Activated CD8-positive, alpha-beta T cell treated with anti-CD3 and anti-CD28 coated beads, Interleukin-2, amount 10 ng/mL, durations not matched to agents 7 days and 5 days (primary cell): ENCODE data around the gene TOM1. TPM values are rescaled to one million over a fixed set of nuclear protein-coding genes. Genes with fewer than 3 reads are reported as not detected.
"Not testable (repeated sequence)": the region's sequence is repeated elsewhere in the genome, so short reads cannot be mapped to it uniquely, and the experiment has no call there.

Experiments used
- ATAC-seq: fragments of 150-1000 bp; cut with Tn5 transposase; one replicate; pipeline ENCODE4 v1.10.0; 2021; ENCODE audit warnings: moderate library complexity
- CTCF ChIA-PET: fragments of 350-600 bp; sonication (Branson Sonifier 250); formaldehyde crosslinking; loops from one replicate; lab custom pipeline; 2021; ENCODE audit warnings: antibody characterized with exemption; lab: Charles Lee
- POLR2A ChIA-PET: fragments of 350-600 bp; sonication (Branson Sonifier 250); formaldehyde crosslinking; loops from one replicate; lab custom pipeline; 2021; ENCODE audit warnings: antibody characterized with exemption; lab: Charles Lee
- DNase-seq: peaks from one replicate; pipeline ENCODE4 v3.0.0-alpha.2; 2020
- H3K27ac Mint-ChIP-seq: one replicate; pipeline ENCODE4 v1.8.0; 2021; ENCODE audit warnings: mild to moderate bottlenecking, mixed read lengths
- H3K27me3 Mint-ChIP-seq: one replicate; pipeline ENCODE4 v1.8.0; 2021; ENCODE audit warnings: low read depth, mixed read lengths
- H3K36me3 Mint-ChIP-seq: one replicate; pipeline ENCODE4 v1.8.0; 2021; ENCODE audit warnings: low read depth, mixed read lengths
- H3K4me1 Mint-ChIP-seq: one replicate; pipeline ENCODE4 v1.8.0; 2021; ENCODE audit warnings: low read depth, mixed read lengths
- H3K4me3 Mint-ChIP-seq: one replicate; pipeline ENCODE4 v1.8.0; 2021; ENCODE audit warnings: mild to moderate bottlenecking, mixed read lengths
- H3K9me3 Mint-ChIP-seq: one replicate; pipeline ENCODE4 v1.8.0; 2022; ENCODE audit warnings: mixed read lengths; ENCODE audit not compliant: insufficient read depth
- total RNA-seq, 2 experiments: library from RNA; stranded (reverse); gene quantifications; one replicate each; pipeline ENCODE4 v1.2.3, GENCODE V29; 2021

TOM1 gene
- total RNA-seq, 2 experiments from 2014 or later = 17.8 to 22.3 TPM

- H3K9me3 Mint-ChIP-seq, H3K4me3 Mint-ChIP-seq, CTCF ChIA-PET: not testable (repeated sequence)
Measured at GRCh38 chr22:35364230-35364629, 64.5 kb downstream of the TOM1 start.

DNA sequence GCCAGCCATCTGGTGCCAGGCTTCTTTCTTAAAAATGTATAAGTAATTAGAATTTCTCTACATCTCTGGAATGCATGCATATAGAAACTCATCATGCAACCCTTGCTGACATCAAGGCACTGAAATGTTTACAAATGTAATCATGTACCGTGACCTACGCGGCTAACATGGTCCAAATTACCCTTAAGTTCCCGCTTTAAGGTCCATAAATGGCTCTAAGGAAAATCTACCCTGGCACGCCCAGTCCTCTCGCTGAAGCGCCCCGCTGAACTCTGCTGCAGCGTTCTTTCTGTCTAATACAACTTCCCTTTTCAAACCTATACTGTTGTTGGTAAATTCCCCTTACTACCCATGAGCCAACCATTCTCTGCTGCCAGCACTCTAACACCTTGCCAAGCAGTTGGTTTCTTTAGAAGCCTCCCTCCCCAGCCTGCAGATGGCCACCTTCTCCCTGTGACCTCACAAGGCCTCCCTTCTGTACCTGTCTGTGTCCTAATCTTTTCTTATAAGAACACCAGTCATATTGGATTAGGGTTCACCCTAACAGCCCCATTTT, 67.7 kb downstream of the TOM1 start:
- ATAC-seq (no peak), DNase-seq (no peak)
- H3K27ac Mint-ChIP-seq = no peak overlapping the region
- CTCF ChIA-PET = no interaction called here
- H3K36me3 Mint-ChIP-seq = no peaks in the 10 kb centered on the region
- peaks cover 20% of the 10 kb centered on the region for H3K27me3 Mint-ChIP-seq
- H3K4me3 Mint-ChIP-seq = no peak overlapping the region
- H3K9me3 Mint-ChIP-seq = no peaks in the 10 kb centered on the region
- POLR2A ChIA-PET = no interaction called here
- peaks cover 5% of the 10 kb centered on the region for H3K4me1 Mint-ChIP-seq

More at GRCh38 chr22:35364230-35364629, 64.5 kb downstream of the TOM1 start:
- ATAC-seq, DNase-seq, H3K27ac Mint-ChIP-seq, H3K4me1 Mint-ChIP-seq, H3K36me3 Mint-ChIP-seq, POLR2A ChIA-PET: not testable (repeated sequence)
- peaks cover 17% of the 10 kb centered on the region for H3K27me3 Mint-ChIP-seq

- Mint-ChIP-seq H3K4me3 (no peak overlapping the region), H3K4me1 (peaks cover 5% of the 10 kb centered on the region), H3K27ac (no peak overlapping the region), H3K36me3 (no peaks in the 10 kb centered on the region), H3K27me3 (peaks cover 20% of the 10 kb centered on the region), H3K9me3 (no peaks in the 10 kb centered on the region)
- ChIA-PET POLR2A (no interaction called here), CTCF (no interaction called here)
- DNase-seq = no peak
- no peak for ATAC-seq
Measured at GRCh38 chr22:35368386-35368785, 68.7 kb downstream of the TOM1 start.

- H3K27me3 Mint-ChIP-seq = peaks cover 23% of the 10 kb centered on the region
- ATAC-seq = no peak
- ChIA-PET CTCF (interaction anchor here (1.0 kb wide), 1 partner anchor 19 kb away, joined by 3 read pairs; no protein-coding TSS in a partner anchor), POLR2A (no interaction called here)
- H3K27ac Mint-ChIP-seq = no peak overlapping the region
- H3K9me3 Mint-ChIP-seq = no peaks in the 10 kb centered on the region
- DNase-seq = no peak
- no peak overlapping the region for H3K4me3 Mint-ChIP-seq
- peaks cover 5% of the 10 kb centered on the region for H3K4me1 Mint-ChIP-seq
- no peaks in the 10 kb centered on the region for H3K36me3 Mint-ChIP-seq
Measured at GRCh38 chr22:35369996-35370395, 70.3 kb downstream of the TOM1 start.

DNA sequence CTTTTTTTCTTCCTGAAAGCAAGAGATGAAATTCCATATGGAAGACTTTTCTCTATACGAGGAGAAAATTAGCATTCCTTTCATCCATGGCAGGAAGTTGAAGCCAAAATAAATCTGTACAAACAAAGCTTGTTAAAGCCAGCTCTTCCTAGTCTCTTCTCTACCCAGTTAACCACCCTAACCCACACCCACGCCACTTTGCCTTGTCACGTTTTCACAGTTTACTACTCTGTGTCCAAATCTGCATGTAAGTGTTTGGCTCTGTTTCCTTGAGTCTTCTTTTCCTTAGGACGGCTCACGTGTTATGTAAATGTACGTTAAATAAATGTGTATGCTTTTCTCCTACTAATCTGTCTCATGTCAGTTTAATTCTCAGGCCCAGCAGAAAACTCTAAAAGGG, 74.1 kb downstream of the TOM1 start:
- POLR2A ChIA-PET = no interaction called here
- Mint-ChIP-seq H3K36me3 (no peaks in the 10 kb centered on the region), H3K27ac (no peak overlapping the region), H3K9me3 (no peaks in the 10 kb centered on the region), H3K4me3 (no peak overlapping the region), H3K27me3 (peaks cover 11% of the 10 kb centered on the region), H3K4me1 (peaks cover 17% of the 10 kb centered on the region)
- ATAC-seq (no peak), DNase-seq (no peak)
- CTCF ChIA-PET = no interaction called here

- H3K36me3 Mint-ChIP-seq = no peaks in the 10 kb centered on the region
- DNase-seq (no peak), ATAC-seq (no peak)
- H3K4me3 Mint-ChIP-seq = no peak overlapping the region
- no peaks in the 10 kb centered on the region for H3K9me3 Mint-ChIP-seq
- ChIA-PET POLR2A (no interaction called here), CTCF (interaction anchor here (2.9 kb wide), 1 partner anchor 24 kb away, joined by 12 read pairs; no protein-coding TSS in a partner anchor)
- H3K27me3 Mint-ChIP-seq = peaks cover 15% of the 10 kb centered on the region
- no peak overlapping the region for H3K27ac Mint-ChIP-seq
- H3K4me1 Mint-ChIP-seq = peaks cover 17% of the 10 kb centered on the region
Measured at GRCh38 chr22:35375031-35375430, 75.3 kb downstream of the TOM1 start.

DNA sequence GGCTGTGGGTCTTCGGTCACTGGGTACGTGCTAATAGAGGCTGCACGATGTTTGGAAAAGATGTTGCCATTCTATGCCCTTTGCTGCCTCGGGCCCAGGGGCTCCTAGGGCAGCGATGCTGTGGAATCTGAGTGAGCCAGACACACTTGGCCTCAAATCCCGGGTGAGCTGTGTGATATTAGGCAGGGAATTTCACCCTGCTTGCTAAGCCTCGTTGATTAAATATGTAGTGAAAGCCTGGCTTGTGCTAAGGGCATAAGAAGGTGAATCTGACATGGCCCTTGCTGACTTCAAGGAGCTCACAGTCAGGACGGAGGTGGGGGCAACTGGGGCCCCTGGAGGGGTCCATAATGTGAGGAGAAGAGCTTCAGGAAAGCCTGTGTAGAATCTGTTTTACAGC, 75.8 kb downstream of the TOM1 start:
- ChIA-PET CTCF (interaction anchor here (2.9 kb wide), 1 partner anchor 24 kb away, joined by 12 read pairs; no protein-coding TSS in a partner anchor), POLR2A (no interaction called here)
- Mint-ChIP-seq H3K36me3 (no peaks in the 10 kb centered on the region), H3K27me3 (peaks cover 18% of the 10 kb centered on the region), H3K4me1 (peaks cover 19% of the 10 kb centered on the region), H3K27ac (no peak overlapping the region), H3K4me3 (no peak overlapping the region), H3K9me3 (no peaks in the 10 kb centered on the region)
- no peak for DNase-seq
- no peak for ATAC-seq

GRCh38 chr22:35376728-35377472, 77.2 kb downstream of the TOM1 start:
- DNase-seq (peak; percentile 34), ATAC-seq (no peak)
- CTCF ChIA-PET = interaction anchor here (2.9 kb wide), 1 partner anchor 26 kb away, joined by 12 read pairs; no protein-coding TSS in a partner anchor
- no peaks in the 10 kb centered on the region for H3K36me3 Mint-ChIP-seq
- H3K27me3 Mint-ChIP-seq = peaks cover 22% of the 10 kb centered on the region
- H3K4me1 Mint-ChIP-seq = peaks cover 28% of the 10 kb centered on the region
- POLR2A ChIA-PET = no interaction called here
- H3K9me3 Mint-ChIP-seq = no peaks in the 10 kb centered on the region
- H3K4me3 Mint-ChIP-seq = no peak overlapping the region
- H3K27ac Mint-ChIP-seq = peak overlapping the region; percentile 31

- Mint-ChIP-seq H3K36me3 (no peaks in the 10 kb centered on the region), H3K4me3 (no peak overlapping the region), H3K4me1 (peaks cover 25% of the 10 kb centered on the region), H3K27ac (peak overlapping the region; percentile 31), H3K27me3 (peaks cover 23% of the 10 kb centered on the region), H3K9me3 (no peaks in the 10 kb centered on the region)
- no peak for DNase-seq
- CTCF ChIA-PET = no interaction called here
- ATAC-seq = no peak
- POLR2A ChIA-PET = no interaction called here
Measured at GRCh38 chr22:35377735-35378134, 78.0 kb downstream of the TOM1 start.

GRCh38 chr22:35378621-35379020, 78.9 kb downstream of the TOM1 start:
- H3K9me3 Mint-ChIP-seq = no peaks in the 10 kb centered on the region
- DNase-seq (no peak), ATAC-seq (no peak)
- ChIA-PET POLR2A (interaction anchor here (1.6 kb wide), 1 partner anchor 23 kb away, joined by 3 read pairs; no protein-coding TSS in a partner anchor), CTCF (no interaction called here)
- H3K27ac Mint-ChIP-seq = no peak overlapping the region
- peaks cover 25% of the 10 kb centered on the region for H3K4me1 Mint-ChIP-seq
- no peaks in the 10 kb centered on the region for H3K36me3 Mint-ChIP-seq
- no peak overlapping the region for H3K4me3 Mint-ChIP-seq
- peaks cover 29% of the 10 kb centered on the region for H3K27me3 Mint-ChIP-seq

DNA sequence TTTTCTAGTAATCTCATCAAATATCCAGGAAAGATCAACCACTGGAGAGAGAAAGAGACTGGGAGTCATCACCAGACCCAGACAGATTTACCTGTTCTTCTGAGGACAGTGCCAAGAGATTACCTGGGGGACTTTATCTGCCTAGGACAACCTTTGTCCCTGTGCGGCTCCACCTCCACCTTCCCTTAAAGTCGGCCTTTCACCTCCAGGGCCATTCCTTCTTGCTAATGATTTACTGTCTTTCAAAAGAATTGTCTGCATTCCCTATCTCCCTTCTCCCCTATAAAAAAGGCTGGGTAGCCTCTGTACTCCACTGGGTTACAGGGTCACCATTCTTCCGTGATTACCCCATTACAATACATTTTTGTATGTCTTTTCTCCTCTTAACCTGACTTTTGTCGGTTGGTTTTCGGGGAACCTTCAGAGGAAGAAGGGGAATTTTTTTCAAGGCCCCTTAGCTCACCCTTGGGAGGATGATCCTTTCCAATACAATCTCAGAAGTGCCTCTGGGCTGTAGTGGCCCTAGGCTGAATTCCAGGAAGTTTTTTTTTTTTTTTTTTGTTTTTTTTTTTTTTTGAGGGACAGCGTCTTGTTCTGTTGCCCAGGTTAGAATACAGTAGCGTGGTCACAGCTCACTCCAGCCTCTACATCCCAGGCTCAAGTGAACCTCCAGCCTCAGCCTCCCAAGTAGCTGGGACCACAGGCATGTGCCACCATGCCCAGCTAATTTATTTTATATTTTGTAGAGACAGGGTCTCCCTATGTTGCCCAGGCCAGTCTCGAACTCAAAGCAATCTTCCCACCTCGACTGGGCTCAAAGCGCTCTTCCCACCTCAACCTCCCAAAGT, 79.7 kb downstream of the TOM1 start:
- peaks cover 25% of the 10 kb centered on the region for H3K4me1 Mint-ChIP-seq
- ChIA-PET CTCF (interaction anchor here (1.0 kb wide), 1 partner anchor 27 kb away, joined by 3 read pairs; no protein-coding TSS in a partner anchor), POLR2A (interaction anchor here (1.6 kb wide), 1 partner anchor 23 kb away, joined by 3 read pairs; no protein-coding TSS in a partner anchor)
- no peak for DNase-seq
- peaks cover 27% of the 10 kb centered on the region for H3K27me3 Mint-ChIP-seq
- ATAC-seq = no peak
- H3K36me3 Mint-ChIP-seq = no peaks in the 10 kb centered on the region
- no peak overlapping the region for H3K4me3 Mint-ChIP-seq
- no peaks in the 10 kb centered on the region for H3K9me3 Mint-ChIP-seq
- H3K27ac Mint-ChIP-seq = no peak overlapping the region
